Skeletal muscle cell (primary cell): Measurements from ENCODE around the gene MAP4K4.

Experiments
- DNase-seq: peaks from one replicate; pipeline ENCODE4 v3.0.0-alpha.2; 2010; ENCODE audit warnings: low read depth
- H3K4me3 ChIP-seq: 2 replicates; pipeline ENCODE4 v1.5.1; 2011; ENCODE audit warnings: low read depth, mild to moderate bottlenecking, control low read depth, low read length, moderate library complexity

MAP4K4 gene

DNA sequence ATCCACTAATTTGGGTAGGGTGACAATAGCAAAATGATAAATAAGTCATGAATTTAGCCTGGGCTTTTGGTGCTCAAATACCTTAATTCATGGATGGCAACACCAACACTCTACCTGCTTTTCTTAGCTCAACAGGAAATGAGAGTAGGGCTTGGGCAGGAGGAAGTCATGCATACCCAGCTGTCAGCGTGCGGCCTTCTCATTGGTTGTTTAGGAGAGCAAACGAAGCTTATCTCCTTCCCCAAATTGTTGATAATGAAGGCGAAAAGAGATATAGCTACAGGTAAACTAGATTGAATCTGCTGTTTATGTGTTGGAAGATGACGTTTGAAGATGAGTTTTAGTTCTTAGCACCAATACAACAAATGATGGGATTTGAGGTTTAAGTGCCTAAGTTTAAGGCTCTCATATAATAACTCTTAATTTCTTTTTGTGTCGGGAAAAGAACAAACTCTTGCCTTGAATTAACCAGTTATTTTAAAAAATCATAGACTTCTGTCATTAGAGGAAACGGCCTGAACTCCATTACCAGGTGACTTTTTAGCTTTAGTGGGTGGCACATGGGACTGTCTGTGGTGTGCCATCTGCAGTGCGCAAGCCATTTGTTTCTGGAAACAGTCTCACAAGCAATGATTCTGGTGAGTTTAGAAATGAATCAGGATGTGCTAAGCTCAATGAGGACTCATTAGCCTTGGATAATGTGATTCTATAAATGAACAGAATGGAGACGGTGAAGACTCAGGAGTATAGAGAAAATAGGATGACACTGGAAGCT is 19.8 kb downstream of the MAP4K4 start:
- no peak for DNase-seq
- no peak overlapping the region for H3K4me3 ChIP-seq

DNA sequence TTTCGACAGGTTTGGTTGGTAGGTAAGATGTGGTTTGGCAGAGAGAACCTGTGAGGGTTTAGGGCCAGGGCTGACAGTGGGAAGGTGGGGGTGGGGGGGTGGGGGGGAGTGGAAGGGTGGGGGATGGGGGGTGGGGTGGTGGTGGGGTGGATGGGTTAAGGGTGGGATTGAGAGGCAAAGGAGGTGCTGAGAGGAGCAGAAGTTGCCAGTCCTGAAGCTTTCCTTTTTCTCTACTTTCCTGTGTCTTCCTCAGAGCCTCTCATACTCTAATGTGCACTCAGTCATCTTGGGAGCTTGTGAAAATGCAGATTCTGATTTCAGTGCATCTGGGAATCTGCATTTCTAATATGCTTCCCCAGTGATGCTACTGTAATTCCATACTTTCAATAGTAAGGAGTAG is 21.0 kb downstream of the MAP4K4 start:
- no peak for DNase-seq
- H3K4me3 ChIP-seq = no peak overlapping the region

DNA sequence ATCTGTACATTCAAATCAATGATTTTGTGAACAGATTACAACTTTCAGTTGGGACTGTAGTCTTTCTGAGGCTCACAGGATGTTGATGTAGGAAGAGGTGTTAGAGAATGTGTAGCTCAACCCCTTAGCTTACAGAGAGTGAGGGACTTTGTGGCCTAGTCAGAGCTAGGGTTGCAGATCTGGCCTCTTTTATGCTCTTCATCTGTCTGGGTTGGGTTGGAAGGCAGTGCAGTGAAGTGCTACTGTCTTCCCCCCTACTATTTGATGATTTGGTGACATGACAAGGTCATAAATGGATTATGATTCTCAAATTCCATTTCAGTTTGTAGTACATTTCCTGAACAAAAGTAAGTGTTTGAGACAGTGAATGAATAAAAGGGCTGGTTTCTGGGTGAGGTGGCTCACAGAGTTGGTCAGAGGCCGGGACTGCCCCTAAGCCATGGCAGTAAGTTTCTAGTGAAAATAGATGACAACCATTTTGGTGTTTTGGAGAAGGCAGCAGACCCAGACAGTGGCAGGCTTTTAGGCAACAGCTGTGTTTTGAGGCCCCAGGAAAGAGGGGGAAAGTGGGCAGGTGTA is 21.6 kb downstream of the MAP4K4 start:
- no peak overlapping the region for H3K4me3 ChIP-seq
- no peak for DNase-seq

DNA sequence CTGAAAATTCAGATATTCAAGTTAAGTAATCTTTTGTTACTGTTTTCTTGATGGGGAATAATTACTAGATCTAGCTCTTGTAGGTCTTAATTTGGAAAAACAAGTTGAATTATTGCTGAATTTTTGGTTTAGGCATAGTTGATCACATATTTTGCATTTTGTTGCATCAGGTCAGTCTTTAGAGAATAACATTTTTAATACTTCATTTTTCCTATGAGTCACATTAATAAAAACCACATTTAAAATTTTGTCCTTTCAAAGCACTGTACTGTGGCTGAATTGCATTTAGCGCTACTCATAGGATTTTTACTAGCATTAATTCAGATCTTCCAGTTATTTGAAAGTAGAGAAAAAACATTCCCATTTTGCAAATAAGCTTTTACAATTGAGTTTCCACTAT is 23.2 kb downstream of the MAP4K4 start:
- H3K4me3 ChIP-seq = no peak overlapping the region
- DNase-seq = no peak

DNA sequence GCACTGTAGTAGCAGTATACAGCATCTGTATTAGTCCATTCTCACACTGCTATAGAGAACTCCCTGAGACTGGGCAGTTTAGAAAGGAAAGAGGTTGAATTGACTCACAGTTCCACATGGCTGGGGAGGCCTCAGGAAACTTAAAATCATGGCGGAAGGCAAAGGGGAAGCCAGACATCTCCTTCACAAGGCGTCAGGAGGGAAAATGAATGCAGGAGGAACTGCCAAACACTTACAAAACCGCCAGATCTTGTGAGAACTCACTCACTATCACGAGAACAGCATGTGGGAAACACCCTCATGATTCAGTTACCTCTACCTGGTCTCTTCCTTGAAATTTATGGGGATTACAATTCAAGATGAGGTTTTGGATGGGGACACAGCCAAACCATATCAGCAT is 25.4 kb downstream of the MAP4K4 start:
- H3K4me3 ChIP-seq = no peak overlapping the region
- DNase-seq = no peak

DNA sequence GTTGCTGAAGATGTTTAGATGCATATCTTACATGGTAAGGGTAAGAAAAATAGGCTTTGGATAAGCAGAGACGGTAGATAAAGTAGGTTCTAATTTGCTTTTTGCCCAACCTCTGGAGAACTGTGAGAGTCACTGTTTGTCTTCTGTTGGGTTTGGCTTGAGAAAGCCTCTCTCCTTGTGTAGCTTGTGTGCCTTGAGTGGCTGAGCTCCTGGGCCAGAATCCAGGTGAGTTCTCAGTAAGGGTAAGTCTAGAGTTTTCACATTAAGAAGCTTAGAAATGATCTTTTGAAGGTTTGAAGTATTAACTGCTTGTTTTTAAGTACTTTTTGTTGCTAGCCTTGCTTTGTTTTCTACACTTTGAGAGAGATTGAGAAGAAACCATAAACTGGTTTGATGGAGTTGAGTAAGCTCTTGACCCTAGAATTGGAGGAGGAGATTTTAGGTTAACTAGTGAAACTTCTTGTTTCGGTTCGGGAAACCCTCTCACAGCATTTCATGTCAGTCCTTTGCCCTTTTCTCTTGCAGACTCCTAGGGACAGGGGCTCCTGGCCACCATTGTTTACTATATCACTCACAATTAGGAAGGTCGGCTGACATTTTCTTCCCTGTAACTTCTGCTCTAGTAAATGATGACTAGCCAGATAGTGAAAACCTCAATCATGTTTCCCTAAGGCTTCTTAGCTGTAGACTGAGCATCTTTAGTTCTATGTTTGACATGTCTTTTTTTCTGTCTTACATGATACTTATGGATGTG is 26.0 kb downstream of the MAP4K4 start:
- no peak overlapping the region for H3K4me3 ChIP-seq
- no peak for DNase-seq

DNA sequence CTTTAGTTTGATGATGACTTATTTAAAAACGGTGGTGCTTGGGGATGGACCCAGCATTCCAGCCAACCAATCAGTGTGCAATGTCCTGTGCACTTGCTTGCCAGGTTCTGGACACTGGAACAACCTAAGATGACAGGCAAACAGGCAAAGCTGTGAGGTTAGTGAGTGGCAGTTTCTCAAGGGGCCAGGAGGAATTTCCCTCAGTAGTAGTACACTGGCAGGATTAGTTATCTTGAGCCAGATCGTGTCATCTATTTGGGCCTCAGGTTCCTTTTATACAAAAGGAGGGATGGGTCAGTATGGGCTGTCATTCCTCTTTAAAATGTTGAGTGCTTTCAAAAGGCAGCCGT is 26.6 kb downstream of the MAP4K4 start:
- DNase-seq = no peak
- no peak overlapping the region for H3K4me3 ChIP-seq

DNA sequence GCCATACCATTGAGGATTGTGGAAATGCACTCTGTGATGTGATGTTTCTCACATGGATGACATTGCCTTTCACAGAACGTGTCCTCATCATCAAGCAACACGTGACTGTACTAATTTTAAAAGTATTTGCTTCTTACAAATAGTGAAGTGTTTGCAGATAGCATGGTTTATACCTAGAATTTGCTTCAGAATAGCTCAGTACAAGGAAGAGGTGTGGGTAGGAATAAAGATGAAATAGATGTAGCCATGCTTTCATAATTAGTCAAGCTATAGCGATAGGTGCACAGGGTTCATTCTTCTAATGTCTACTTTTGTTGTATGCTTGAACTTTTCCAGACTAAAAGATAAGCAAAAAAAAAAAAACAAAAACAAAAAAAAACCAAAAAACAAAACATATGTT is 27.5 kb downstream of the MAP4K4 start:
- DNase-seq = no peak
- H3K4me3 ChIP-seq = no peak overlapping the region

DNA sequence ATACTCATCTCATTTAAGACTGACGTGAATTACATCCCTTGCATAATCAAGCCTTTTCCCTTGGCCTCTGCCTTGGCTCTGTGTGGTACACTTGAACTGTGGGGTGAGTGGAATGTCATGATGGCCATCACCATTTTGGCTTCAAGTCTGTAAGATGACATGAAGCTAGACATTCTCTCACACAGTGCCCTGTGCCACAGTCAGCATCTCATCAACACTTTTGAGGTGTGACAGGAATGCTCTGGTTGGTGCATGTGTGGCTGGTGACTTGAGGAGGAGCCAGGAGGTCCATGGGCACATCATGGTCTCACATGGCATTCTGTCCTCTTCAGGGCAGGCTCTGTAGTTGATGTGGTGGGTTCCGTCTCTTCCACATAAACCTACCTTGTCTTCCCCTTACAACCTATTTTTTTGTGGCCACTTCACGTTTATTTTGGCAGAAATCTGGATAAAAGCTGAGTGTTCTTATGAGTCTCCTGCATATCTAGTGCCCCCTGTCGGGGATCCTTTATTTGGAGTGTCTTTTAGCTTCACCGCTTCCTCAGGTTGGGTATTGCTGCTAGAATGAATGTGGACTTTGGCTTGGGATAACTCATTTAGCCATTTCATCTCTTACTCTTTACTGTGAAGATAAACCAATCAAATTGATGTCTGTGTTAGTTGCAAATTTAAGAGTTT is 28.1 kb downstream of the MAP4K4 start:
- no peak for DNase-seq
- H3K4me3 ChIP-seq = no peak overlapping the region

DNA sequence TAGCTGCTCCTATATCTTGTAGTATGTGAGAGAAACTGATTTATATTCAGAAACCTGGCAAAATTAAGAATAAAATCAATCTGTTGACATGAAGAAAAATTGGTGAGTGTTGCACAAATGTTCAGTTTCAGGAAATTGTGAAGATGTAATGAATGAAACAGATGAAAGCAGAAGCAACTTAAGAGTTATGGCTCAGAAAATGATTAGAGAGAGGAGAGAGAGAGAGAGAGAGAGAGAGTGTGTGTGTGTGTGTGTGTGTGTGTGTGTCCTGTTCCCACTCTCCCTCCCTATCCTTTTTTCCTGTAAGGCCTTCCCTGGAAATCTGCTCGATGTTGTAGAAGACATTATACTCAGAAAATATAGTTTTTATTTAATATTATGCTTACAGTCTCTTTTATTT is 31.4 kb downstream of the MAP4K4 start:
- no peak overlapping the region for H3K4me3 ChIP-seq
- DNase-seq = no peak

DNA sequence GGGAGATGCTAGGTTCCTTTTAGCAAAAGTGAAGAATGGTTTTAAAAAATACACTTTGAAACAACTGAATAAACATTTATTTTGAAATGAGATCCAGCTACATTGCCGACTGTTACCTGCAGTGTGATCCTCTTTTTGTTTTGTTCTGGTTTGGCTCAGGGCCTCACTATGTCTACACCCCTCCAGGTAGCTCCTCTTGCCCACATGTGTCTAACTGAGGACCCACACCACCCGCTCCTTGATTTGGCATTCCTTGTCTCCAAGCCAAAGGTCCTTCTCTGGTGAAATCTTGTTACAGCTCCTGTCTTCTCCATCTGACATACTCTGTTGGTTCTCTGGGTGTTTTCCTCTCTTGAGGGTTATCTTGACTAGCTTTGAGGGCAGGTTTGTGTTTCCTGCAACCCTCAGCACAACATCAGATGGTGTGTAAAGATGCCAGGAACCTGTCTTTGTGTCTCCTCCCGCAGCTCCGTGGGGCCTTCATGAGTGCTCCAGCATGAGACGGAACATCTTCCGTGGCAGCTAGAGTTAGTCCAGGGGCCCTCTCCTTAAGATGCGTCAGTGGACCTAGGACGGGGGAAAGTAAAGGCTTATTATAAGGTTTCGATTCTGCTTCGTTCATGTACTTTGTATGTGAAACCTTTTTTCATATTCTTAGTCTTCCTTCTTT is 32.1 kb downstream of the MAP4K4 start:
- DNase-seq = no peak
- no peak overlapping the region for H3K4me3 ChIP-seq

DNA sequence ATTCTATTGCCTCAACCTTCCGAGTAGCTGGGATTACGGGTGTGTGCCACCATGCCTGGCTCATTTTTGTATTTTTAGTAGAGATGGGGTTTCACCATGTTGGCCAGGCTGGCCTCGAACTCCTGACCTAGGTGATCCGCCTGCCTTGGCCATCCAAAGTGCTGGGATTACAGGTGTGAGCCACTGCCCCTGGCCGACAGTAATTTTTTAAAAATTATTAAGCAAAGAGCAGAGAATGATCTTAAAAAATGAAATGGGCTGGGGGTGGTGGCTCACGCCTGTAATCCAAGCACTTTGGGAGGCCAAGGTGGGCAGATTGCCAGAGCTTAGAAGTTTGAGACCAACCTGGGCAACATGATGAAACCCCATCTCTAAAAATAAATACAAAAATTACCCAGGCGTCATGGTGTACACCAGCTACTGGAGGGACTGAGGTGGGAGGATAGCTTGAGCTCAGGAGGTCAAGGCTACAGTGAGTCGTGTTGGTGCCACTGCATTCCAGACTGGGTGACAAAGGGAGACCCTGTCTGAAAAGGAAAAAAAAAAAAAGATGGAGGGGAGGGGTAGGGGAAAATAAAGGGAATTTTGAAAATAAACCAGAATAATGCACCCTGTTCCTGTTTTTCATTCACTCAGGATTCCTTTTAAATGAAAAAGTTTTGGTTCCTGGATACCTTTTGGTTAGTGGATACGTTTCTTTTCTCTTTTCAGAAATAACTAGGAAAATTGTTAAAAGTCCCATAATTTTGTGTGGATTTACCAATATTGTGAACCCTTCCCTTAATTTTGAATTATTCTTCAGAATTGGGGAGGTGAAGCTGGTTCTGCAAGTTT is 33.9 kb downstream of the MAP4K4 start:
- DNase-seq = no peak

DNA sequence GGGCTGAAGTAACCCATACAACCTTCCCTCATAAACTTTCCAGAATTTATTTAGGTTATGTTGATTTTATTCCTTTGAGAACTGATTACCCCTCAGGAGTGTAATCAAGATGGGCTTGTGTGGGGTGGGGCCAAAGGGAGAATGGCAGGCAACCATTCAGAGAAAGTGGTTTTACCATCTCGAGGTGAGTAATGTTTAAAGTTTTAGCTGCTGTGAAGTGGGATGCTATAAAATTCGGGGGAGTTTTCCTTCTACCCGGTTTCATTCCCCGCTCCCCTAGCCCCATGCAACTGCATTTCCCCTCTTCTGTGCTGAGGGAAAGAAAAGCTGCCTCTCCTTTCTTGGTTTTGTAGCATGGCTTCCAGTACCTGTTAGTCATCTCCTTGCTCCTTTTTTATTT is 34.7 kb downstream of the MAP4K4 start:
- DNase-seq = no peak
- no peak overlapping the region for H3K4me3 ChIP-seq

More for the DNA sequence above, 33.9 kb downstream of the MAP4K4 start:
- H3K4me3 ChIP-seq = no peak overlapping the region

DNA sequence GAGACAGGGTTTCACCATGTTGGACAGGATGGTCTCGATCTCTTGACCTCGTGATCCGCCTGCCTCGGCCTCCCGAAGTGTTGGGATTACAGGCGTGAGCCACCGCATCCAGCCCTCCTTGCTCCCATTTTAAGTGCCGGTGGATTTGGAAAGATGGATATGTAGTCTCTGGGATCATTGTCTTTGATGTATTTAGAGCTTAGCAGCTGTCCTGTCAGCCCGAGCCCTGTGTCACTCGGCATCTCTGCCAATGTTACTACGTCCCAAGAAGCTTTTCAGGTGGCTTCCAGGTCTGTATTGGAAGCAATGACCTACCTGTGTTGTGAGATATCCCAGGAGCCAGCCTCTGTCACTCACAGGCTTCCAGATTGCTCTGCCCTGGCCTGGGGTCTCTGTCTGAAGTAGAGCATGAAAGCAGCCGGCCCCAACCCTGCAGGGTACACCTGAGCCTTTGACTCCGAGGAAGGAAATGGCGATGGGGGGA is 35.3 kb downstream of the MAP4K4 start:
- no peak overlapping the region for H3K4me3 ChIP-seq
- no peak for DNase-seq

DNA sequence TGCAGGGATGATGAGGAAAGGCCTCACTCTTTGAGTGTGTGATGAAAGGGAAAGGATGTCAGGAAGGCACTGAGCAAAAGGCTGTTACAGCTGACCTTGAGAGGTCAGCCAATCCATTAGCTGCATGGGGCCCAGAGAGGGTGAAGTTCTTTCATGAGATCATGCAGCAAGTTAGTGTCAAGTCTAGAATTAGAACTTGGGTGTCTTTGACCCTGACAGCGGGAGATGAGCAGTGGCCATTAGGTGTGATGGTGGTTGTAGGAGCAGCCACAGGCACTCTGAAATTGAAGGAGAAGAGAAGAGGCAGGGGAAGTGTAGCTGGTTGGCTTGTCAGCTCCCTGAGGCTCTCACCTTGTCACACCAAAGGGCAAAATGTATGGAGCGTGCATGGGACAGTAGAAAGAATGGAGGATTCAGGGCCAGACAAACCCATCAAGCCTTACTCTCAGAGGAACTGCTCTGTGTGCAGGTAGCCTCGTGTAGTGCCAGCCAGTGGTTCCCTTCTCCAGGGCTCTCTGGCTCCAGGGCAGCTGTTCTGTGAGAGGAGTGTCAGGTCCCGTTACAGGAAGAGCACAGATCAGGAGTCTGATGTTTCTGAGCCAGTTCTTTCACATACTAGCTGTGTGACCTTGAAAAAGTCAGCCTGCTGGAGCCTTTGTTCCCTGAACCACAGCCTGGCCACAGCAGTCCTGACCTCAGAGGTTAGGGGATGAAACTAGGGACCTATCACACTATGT is 35.9 kb downstream of the MAP4K4 start:
- DNase-seq = no peak
- no peak overlapping the region for H3K4me3 ChIP-seq

DNA sequence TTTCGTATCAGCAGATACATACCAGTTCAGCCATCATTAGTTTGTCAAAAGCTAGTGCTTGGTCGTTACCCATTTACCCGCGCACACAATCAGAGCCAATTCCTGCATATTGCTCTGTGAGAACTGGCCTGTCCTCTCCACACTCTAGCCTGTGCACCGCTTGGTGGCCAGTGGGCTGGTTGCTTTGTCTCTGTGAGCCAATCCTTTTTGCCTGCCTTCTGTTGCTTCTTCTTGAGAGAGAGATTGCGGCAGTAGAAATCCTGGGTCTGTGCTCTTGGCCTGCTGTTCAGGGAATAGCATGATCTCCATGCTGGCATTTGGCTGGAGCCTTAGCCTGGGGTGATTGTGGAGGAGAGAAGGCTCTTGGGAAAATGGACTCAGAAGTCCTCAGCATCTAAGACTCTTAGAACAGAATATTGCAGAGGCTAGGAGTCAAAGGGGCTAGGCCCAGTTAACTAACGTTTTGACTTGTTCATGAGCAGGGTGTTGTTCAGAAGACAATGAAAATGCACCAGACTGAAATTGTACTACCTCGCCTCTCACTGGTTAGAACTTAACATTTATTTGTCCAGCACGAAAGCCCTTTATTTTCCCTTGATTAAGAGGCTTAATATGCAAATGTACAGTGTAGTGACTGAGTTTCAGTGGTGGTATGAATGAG is 37.1 kb downstream of the MAP4K4 start:
- H3K4me3 ChIP-seq = no peak overlapping the region

DNA sequence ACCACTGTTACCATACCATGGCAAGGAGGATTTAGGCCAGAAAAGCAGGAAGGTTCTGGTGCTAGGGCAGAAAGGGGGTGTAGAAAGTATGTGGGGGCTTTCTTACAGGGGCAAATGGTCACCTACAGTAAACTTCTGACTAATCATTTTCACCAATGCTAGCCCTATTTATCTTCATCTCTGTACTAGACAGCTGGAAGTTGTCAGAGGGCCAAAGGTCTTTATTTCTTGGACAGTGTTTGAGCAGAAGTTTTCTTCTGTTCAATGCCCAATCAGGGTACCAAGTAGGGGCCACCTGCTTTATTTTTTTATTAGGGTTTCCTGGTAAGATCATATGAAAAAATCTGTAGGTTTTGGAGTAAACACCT is 37.6 kb downstream of the MAP4K4 start:
- no peak for DNase-seq
- no peak overlapping the region for H3K4me3 ChIP-seq

More for the DNA sequence above, 37.1 kb downstream of the MAP4K4 start:
- DNase-seq = no peak

DNA sequence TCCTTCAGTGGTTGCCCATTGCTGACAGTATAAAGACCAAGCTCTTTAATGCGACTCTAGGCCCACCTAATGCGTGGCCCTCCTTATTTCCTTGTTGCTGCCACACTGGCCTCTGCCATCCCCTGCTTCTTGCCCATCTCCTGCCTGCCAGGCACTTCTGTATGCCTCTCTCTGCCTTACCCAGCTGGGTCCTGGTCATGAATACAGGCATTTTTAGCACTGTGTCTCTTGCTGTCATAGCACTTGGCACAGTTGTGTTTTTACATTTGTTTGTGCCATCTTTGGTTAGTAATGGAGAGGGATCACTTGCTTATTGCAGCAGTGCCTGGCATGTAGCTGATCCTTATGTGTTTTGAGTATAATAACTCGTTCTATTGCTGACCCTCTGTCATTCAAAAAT is 38.7 kb downstream of the MAP4K4 start:
- DNase-seq = no peak
- no peak overlapping the region for H3K4me3 ChIP-seq
